ENCODE results near the gene CPAMD8. TPM values are rescaled to one million over a fixed set of nuclear protein-coding genes. Genes with fewer than 3 reads are reported as not detected.
A peak's percentile ranks its signal among the peaks of the same experiment; 100 is the strongest.

Gene CPAMD8
- total RNA-seq, 1 donor from 2014 or later, result 0.26 TPM

- DNase-seq (ENCODE audit: low read depth, low spot score), result no peak
These were observed 104.6 kb downstream of the CPAMD8 start for GRCh38 chr19:16921766-16922591.

GRCh38 chr19:16920816-16921529, 105.6 kb downstream of the CPAMD8 start:
- no peak for DNase-seq (ENCODE audit: low read depth, low spot score)

- DNase-seq (ENCODE audit: low read depth, low spot score), result no peak
These were observed 107.1 kb downstream of the CPAMD8 start for GRCh38 chr19:16919496-16919895.

DNA sequence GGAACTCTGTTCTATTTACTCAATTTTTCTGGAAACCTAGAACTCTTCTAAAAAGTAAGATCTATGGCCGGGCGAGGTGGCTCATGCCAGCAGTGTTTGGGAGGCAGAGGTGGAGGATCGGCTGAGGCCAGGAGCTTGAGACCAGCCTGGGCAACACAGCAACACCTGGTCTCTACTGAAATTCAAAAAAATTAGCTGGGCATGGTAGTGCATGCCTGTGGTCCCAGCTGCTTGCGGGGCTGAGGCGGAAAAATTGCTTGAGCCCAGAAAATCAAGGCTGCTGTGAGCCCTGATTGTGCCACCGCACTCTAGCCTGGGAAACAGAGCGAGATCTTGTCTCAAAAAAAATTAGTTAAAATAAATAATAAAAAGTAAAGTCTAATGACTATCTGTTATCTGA, 109.2 kb downstream of the CPAMD8 start:
- no peak for DNase-seq (ENCODE audit: low read depth, low spot score)

- DNase-seq (ENCODE audit: low read depth, low spot score), result no peak
These were observed 110.9 kb downstream of the CPAMD8 start for GRCh38 chr19:16915734-16916133.

DNA sequence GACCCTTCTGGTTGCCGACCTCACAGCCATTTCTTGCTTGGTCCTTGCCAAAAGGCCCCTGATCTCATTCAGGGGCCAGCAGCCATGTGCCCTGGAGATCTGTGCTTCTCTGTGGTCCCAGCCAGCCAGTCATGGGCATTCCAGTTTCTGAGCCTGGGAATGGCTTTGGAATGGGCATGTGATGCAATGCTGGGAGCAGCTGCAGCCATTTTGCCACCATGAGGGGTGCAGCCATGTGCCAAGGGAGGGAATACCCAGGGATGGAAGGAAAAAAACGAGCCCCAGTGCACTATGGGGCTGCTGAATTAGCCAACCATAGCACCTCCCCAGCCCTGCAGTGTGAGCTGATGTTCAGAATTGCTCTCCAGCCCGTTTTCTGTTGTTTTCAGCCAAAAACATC, 111.5 kb downstream of the CPAMD8 start:
- DNase-seq (ENCODE audit: low read depth, low spot score), result no peak

GRCh38 chr19:16914421-16914820, 112.2 kb downstream of the CPAMD8 start:
- DNase-seq (ENCODE audit: low read depth, low spot score), result no peak

DNA sequence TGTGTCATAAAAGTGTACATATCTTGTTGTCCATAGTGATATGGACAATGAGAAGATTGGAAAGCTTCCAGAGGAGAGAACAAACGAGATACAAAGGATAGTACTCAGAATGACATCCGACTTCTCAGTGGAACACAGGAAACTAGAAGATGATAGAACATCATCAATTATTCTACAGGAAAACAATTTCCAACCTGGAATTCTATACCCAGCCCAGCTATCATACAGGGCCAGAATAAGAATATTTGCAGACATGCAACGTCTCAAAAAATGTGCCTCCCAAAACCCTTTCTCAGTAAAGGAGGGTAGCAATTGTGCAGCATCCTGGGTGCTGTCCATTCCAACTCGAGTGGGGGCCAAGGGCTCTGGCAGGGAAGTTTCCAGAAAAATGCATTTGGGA, 113.8 kb downstream of the CPAMD8 start:
- no peak for DNase-seq (ENCODE audit: low read depth, low spot score)

DNA sequence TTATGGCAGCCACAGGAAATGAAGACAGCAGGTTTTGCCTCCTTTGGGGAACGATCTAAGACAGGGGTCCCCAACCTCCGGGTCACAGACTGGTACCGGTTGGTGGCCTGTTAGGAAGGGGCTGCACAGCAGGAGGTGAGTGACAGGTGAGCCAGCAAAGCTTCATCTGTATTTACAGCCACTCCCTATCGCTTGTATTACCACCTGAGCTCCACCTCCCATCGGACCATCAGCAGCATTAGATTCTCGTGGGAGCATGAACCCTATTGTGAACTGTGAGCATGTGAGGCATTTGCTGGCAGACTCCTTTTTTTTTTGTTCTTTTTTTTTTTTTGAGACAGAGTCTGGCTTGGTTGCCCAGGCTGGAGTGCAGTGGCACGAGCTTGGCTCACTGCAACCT, 115.6 kb downstream of the CPAMD8 start:
- no peak for DNase-seq (ENCODE audit: low read depth, low spot score)

DNA sequence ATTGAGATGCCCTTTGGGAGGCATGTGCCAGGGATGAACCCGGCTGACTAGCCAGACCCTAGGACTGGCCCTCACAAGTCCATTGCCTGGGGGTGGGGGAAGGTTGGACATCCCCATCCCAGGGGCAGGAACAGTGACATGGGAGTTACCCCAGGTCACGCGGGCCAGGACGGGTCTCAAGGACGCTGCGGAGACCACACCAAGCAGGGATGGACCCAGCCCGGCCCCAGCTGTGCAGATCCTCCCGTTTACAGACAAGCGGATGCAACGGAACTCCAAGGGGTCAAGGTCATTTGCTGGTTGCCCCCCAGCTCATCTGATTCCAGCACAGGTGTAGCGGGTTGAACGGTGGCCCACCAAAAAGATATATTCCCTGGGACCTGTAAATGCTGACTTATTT, 117.9 kb downstream of the CPAMD8 start:
- DNase-seq (ENCODE audit: low read depth, low spot score), result no peak

DNA sequence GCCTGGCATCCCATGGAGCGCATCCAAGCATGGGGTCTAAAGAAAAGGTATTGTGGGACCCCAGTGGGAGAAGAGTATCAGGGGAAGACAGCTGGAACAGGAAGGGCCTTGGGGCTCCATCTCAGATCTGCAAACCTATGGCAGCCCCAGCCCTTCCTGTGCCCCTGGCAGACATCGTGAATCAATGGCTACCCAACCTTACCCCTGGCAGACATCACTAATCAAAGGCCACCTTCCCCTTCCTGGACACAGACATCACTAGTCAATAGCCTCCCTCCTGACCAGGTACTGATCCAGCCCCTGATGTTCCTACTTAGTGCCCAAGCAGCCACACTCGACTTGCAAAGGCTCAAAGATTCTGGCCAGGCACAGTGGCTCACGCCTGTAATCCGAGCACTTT, 122.0 kb downstream of the CPAMD8 start:
- no peak for DNase-seq (ENCODE audit: low read depth, low spot score)

DNA sequence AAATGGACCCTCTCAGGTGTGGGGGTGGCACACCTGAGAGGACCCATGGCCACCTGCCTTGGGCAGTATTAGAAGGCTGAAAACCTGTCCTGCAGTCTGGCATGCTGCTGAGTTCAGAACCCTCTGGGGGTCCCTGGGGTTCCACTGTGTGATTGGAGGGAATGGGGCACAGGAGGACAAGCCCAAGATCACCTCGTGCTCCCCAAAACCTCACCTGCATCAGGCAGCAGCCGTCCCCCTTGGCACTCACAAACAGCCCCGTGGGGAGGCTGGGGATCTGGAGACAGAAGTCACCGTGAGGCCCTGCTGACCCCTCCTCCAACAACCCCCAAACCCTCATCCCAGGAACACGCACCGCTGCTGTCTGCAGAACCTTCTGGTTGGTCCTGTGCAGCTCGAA, 123.3 kb downstream of the CPAMD8 start:
- no peak for DNase-seq (ENCODE audit: low read depth, low spot score)

DNA sequence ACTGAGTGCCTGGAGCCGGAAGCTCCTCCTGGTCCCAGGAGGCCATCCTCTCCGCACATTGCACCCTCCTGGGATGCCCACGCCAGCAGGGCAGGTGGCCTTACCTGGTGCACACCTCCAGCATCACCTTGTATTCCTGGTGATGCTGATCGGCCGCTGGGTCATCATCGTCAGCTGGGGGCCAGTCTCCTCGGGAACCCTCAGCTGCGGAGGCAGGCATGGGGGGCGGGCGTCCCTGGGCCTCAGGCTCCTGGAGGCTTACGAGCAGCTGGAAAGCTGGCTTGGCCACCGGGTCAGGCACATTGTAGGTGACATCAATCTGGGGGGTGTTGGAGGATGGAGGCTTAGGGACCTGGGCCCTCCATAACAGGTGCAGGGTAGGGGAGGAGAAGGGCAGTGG, 124.1 kb downstream of the CPAMD8 start:
- DNase-seq (ENCODE audit: low read depth, low spot score), result no peak

- DNase-seq (ENCODE audit: low read depth, low spot score), result no peak
These were observed 125.0 kb downstream of the CPAMD8 start for GRCh38 chr19:16901491-16902175.

DNA sequence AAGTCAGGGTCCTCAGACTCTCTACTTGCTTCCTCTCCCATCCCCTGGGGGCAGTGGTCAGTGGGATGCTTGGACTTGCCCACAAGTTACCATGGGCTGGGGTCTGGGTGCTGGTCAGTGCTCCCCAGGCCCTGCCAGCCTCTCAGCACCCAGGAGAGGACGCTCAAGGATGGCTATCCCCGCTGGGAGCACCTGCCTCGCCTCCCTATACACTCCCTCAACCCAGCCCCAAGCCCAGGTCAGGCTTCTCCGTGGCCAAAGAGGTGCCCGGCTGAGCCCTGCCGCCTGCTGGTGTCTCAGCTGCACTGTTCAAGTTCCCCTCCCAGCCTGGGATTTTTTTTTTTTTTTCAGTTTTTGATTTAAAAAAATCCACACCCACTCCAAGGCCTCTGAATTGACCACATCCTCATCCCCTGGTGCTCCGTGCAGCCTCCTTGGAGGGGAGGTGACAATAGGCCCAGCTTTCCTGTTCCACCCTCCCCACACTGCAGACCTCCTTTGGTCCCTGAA, 127.0 kb downstream of the CPAMD8 start:
- no peak for DNase-seq (ENCODE audit: low read depth, low spot score)

GRCh38 chr19:16898361-16899015, 128.1 kb downstream of the CPAMD8 start:
- DNase-seq (ENCODE audit: low read depth, low spot score), result no peak

DNA sequence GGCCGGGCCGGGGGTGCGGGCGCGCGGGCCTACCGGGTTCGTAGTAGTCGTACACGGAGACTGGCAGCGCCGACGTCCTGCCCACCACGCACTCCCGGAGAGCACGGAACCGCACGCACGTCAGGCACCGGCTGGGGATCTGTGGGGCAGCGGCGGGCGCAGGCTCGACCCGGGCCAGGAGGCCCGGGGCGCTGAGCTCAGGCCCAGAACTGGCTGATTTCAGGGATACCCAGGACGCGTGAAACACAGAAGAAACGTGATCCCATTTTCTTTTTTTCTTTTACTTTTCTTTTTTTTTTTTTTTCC, 128.8 kb downstream of the CPAMD8 start:
- DNase-seq (ENCODE audit: low read depth, low spot score), result no peak

DNA sequence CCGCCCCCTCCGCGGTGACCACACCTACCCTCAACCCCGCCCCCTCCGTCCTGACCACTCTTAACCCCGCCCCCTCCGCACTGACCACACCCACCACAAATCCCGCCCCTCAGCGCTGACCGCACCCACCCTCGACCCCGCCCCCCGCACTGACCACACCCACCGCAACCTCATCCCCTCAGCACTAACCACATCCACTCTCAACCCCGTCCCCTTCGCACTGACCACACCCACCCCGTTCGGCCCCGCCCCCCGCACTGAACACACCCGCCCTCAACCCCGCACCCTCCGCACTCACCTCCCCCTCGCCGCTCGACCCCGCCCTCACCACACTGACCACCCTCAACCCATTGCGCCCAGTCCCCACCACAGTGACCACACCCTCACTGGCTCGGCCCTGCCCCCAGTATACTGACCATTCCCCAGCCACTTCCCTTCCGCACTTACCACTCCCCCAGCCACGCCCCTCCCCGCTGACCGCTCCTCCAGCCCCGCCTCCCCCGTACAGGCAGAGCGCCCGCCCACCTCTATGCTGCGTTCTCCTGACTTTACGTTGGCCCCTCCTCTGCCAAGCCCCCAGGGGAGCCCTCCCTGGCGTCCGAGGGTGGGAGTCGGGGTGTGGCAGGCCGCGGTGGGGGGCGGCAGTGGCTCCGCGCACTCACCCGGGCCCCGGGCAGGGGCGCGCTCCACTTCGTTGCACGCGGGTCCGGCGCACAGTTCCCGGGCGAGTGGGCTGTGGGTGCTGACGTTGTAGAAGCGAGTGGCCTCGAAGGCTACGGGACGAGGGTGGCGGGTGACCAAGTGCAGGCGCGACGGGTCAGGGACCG, 129.4 kb downstream of the CPAMD8 start:
- peak; percentile 69 for DNase-seq (ENCODE audit: low read depth, low spot score)

DNA sequence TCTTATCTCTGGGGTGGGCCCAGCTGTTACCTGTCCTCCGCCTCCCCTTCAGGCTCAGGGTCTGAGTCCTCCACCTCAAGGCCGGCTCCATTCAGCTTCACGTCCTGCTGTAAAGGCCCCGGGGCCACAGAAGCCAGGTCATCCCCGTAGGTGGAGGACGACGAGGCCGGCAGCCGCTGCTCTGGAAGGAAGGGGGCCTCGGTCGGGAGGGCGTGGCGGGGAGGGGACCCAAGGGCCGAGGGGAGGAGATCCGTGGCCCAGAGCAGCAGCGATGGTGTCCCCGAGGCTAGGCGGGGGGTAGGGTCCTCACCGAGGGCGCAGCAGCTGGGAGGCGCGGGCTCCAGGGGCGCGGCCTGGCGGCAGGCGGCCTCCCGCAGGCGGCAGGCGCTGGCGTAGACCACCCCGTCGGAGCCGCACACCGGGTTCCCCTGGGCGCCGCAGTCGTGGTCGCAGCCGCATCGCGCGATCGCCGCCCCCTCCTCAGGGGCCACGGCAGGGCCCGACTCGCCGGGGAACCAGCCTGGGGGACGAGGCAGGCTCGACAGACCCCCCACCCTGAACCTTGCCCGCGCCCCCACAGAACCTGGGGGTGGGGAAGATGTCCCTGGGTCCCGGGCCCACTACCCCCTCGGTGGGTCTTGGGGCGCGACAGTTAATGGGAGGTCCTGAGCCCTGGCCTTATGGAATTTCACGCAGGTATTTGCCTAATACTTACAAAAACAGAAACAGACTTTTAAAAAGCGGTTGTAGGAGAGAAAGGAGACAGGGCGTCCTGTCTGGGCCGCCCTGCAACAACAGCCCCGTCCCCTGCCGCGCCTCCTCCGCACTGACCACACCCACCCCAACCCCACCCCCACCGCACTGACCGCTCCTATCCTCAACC, 130.2 kb downstream of the CPAMD8 start:
- no peak for DNase-seq (ENCODE audit: low read depth, low spot score)

Measured in pulmonary artery endothelial cell (primary cell).